Lower lobe of right lung (tissue), 2 donors: Measurements from ENCODE around the gene TRIM59. TPM values are rescaled to one million over a fixed set of nuclear protein-coding genes. Genes with fewer than 3 reads are reported as not detected.

Experiments used
- ATAC-seq, 2 donors: fragments of 200-7000 bp; cut with Tn5 transposase; one replicate each; pipeline ENCODE4 v1.9.1; 2020 to 2022; ENCODE audit warnings: mild to moderate bottlenecking in 2 of 2, moderate library complexity in 2 of 2
- DNase-seq: peaks from one replicate; pipeline ENCODE4 v3.0.0-alpha.2; 2020
- H3K27ac ChIP-seq: fragments of 200-600 bp; one replicate; pipeline ENCODE4 v1.8.0; 2022
- H3K27me3 ChIP-seq: fragments of 200-600 bp; one replicate; pipeline ENCODE4 v1.8.0; 2022; ENCODE audit warnings: low read depth
- H3K36me3 ChIP-seq: fragments of 200-600 bp; one replicate; pipeline ENCODE4 v1.8.0; 2022; ENCODE audit warnings: mild to moderate bottlenecking
- H3K4me1 ChIP-seq: fragments of 200-600 bp; one replicate; pipeline ENCODE4 v1.8.0; 2022
- H3K4me3 ChIP-seq: fragments of 200-600 bp; one replicate; pipeline ENCODE4 v1.8.0; 2022; ENCODE audit warnings: mild to moderate bottlenecking
- H3K9me3 ChIP-seq: fragments of 200-600 bp; one replicate; pipeline ENCODE4 v1.8.0; 2022
- CTCF ChIP-seq: fragments of 200-600 bp; IDR thresholded peaks from one replicate; pipeline ENCODE4 v1.8.0; 2022; ENCODE audit warnings: antibody characterized with exemption, mild to moderate bottlenecking
- intact Hi-C: fragments of 100-400 bp; cut with DNase I; formaldehyde crosslinking; loops from one replicate; pipeline ENCODE4 v1.11.0; 2022
- total RNA-seq: library from RNA; stranded (reverse); fragmentation: NEBNext Ultra II Directional; extraction: Animal tissue kit (Norgen Biotek cat#: 25700); gene quantifications from one replicate; pipeline ENCODE4 v1.2.1, GENCODE V29; 2021
- donor health status: DM: no; HTN: yes; CAD: no; lungs with severe emphysema.

The TRIM59 gene
- total RNA-seq, 1 donor from 2014 or later, result 4.4 TPM

- no peak overlapping the region for H3K4me3 ChIP-seq
- H3K9me3 ChIP-seq, result no peaks in the 10 kb centered on the region
- no peaks in the 10 kb centered on the region for H3K36me3 ChIP-seq
- peaks cover 6% of the 10 kb centered on the region for H3K4me1 ChIP-seq
- H3K27me3 ChIP-seq, result peaks cover 3% of the 10 kb centered on the region
- ATAC-seq, result no peak
- no peak overlapping the region for H3K27ac ChIP-seq
- DNase-seq, result no peak
- intact Hi-C loops, result no loop called here
- no peak for TF ChIP-seq CTCF
Measured at GRCh38 chr3:160447544-160447943, 2.0 kb downstream of the TRIM59 start.

- no peak for TF ChIP-seq CTCF
- Histone ChIP-seq H3K9me3 (no peaks in the 10 kb centered on the region), H3K27me3 (peaks cover 3% of the 10 kb centered on the region), H3K27ac (no peak overlapping the region), H3K36me3 (no peaks in the 10 kb centered on the region), H3K4me3 (no peak overlapping the region), H3K4me1 (peaks cover 6% of the 10 kb centered on the region)
- intact Hi-C loops, result no loop called here
- ATAC-seq (no peak), DNase-seq (no peak)
Measured at GRCh38 chr3:160446522-160447056, 3.0 kb downstream of the TRIM59 start.

- H3K4me1 ChIP-seq, result peaks cover 6% of the 10 kb centered on the region
- H3K36me3 ChIP-seq, result no peaks in the 10 kb centered on the region
- H3K27me3 ChIP-seq, result peaks cover 3% of the 10 kb centered on the region
- no peak overlapping the region for H3K27ac ChIP-seq
- DNase-seq (no peak), ATAC-seq (no peak)
- no peaks in the 10 kb centered on the region for H3K9me3 ChIP-seq
- no peak for TF ChIP-seq CTCF
- intact Hi-C loops, result no loop called here
- H3K4me3 ChIP-seq, result no peak overlapping the region
Measured at GRCh38 chr3:160445854-160446253, 3.7 kb downstream of the TRIM59 start.

GRCh38 chr3:160444411-160444810 lies 5.2 kb downstream of the TRIM59 start:
- no peak for ATAC-seq
- DNase-seq, result no peak
- no peak overlapping the region for H3K27ac ChIP-seq
- H3K4me1 ChIP-seq, result no peaks in the 10 kb centered on the region
- H3K36me3 ChIP-seq, result no peaks in the 10 kb centered on the region
- TF ChIP-seq CTCF, result no peak
- H3K9me3 ChIP-seq, result no peaks in the 10 kb centered on the region
- H3K4me3 ChIP-seq, result no peak overlapping the region
- H3K27me3 ChIP-seq, result peaks cover under 1% of the 10 kb centered on the region
- intact Hi-C loops, result no loop called here

- TF ChIP-seq CTCF, result no peak
- no peak overlapping the region for H3K4me3 ChIP-seq
- no peaks in the 10 kb centered on the region for H3K4me1 ChIP-seq
- no peaks in the 10 kb centered on the region for H3K27me3 ChIP-seq
- intact Hi-C loops, result no loop called here
- H3K36me3 ChIP-seq, result peaks cover 2% of the 10 kb centered on the region
- no peaks in the 10 kb centered on the region for H3K9me3 ChIP-seq
- H3K27ac ChIP-seq, result no peak overlapping the region
- ATAC-seq (no peak), DNase-seq (no peak)
Measured at GRCh38 chr3:160440687-160441086, 8.9 kb downstream of the TRIM59 start.

GRCh38 chr3:160437083-160437455 lies 12.5 kb downstream of the TRIM59 start:
- no peak overlapping the region for H3K27ac ChIP-seq
- no peak for ATAC-seq
- no peak overlapping the region for H3K4me3 ChIP-seq
- no peaks in the 10 kb centered on the region for H3K27me3 ChIP-seq
- DNase-seq, result no peak
- peaks cover 37% of the 10 kb centered on the region for H3K36me3 ChIP-seq
- TF ChIP-seq CTCF, result no peak
- H3K4me1 ChIP-seq, result no peaks in the 10 kb centered on the region
- H3K9me3 ChIP-seq, result no peaks in the 10 kb centered on the region
- intact Hi-C loops, result no loop called here
